Stimulated activated CD8-positive, alpha-beta memory T cell treated with anti-CD3 and anti-CD28 coated beads, Interleukin-4, amount 100 ng/mL, for 1 hour (primary cell): Measurements from ENCODE around the gene POLR2I.
"Not testable (repeated sequence)": the region's sequence is repeated elsewhere in the genome, so short reads cannot be mapped to it uniquely, and the experiment has no call there.

ENCODE experiments used
- DNase-seq, 2 donors: peaks; one replicate each; pipeline ENCODE4 v3.0.0-alpha.2; 2020; ENCODE audit warnings: low read depth in 2 of 2, low spot score in 1 of 2

POLR2I gene

GRCh38 chr19:36101550-36102327 is 12.9 kb downstream of the POLR2I start:
- no peak for DNase-seq

- DNase-seq: no peak
Observed at GRCh38 chr19:36100476-36100875, 14.2 kb downstream of the POLR2I start.

GRCh38 chr19:36099166-36099785 is 15.4 kb downstream of the POLR2I start:
- no peak for DNase-seq

- DNase-seq: no peak
Observed at GRCh38 chr19:36097036-36097435, 17.6 kb downstream of the POLR2I start.

- no peak for DNase-seq
Observed at GRCh38 chr19:36093687-36094086, 21.0 kb downstream of the POLR2I start.

GRCh38 chr19:36093146-36093662 is 21.5 kb downstream of the POLR2I start:
- no peak for DNase-seq

- no peak for DNase-seq
Observed at GRCh38 chr19:36092566-36092965, 22.1 kb downstream of the POLR2I start.

- DNase-seq: no peak
Observed at GRCh38 chr19:36090910-36091695, 23.6 kb downstream of the POLR2I start.

GRCh38 chr19:36089847-36090246 is 24.8 kb downstream of the POLR2I start:
- DNase-seq: no peak

- DNase-seq: no peak
Observed at GRCh38 chr19:36086326-36086725, 28.3 kb downstream of the POLR2I start.

- no peak for DNase-seq
Observed at GRCh38 chr19:36084231-36085009, 30.3 kb downstream of the POLR2I start.

GRCh38 chr19:36082916-36083315 is 31.8 kb downstream of the POLR2I start:
- DNase-seq: no peak

GRCh38 chr19:36081894-36082293 is 32.8 kb downstream of the POLR2I start:
- no peak for DNase-seq

- DNase-seq: no peak
Observed at GRCh38 chr19:36081385-36081784, 33.3 kb downstream of the POLR2I start.

GRCh38 chr19:36079389-36079945 is 35.2 kb downstream of the POLR2I start:
- DNase-seq: no peak

- no peak for DNase-seq
Observed at GRCh38 chr19:36073121-36073876, 41.4 kb downstream of the POLR2I start.

GRCh38 chr19:36072081-36072480 is 42.6 kb downstream of the POLR2I start:
- no peak for DNase-seq

GRCh38 chr19:36068810-36069499 is 45.7 kb downstream of the POLR2I start:
- not testable (repeated sequence) for DNase-seq

- DNase-seq: no peak
Observed at GRCh38 chr19:36067681-36068080, 47.0 kb downstream of the POLR2I start.
